ENCODE measurements around the gene YPEL5.

DNA sequence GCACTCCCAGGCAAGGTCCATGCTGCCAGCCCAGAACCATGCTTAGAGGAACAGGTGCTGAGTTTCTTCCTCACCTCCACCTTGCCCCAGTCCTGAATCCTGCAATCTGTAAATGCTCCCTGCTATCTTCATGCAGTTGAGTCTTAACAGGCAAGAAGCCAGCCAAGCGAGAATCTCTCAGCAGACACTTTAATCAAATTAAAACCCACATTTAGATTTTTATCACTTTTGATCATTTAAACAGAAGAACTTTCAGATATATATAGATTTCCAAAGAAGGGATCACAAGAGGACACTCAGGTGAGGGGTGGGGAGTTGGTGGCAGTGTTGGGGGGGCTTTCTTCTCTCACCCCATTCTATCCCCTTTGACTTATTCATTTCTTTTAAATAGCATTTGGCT, 58.6 kb downstream of the YPEL5 start:
- TF ChIP-seq POLR2A (IDR thresholded peaks at IDR 0.05) (no peak), POLR2AphosphoS5 (IDR thresholded peaks at IDR 0.05) (no peak)
